Upper lobe of right lung (tissue), 1 donor: ENCODE data around the gene ZNF716. TPM values are rescaled to one million over a fixed set of nuclear protein-coding genes. Genes with fewer than 3 reads are reported as not detected.

ENCODE experiments used
- ATAC-seq: fragments of 200-7000 bp; cut with Tn5 transposase; one replicate; pipeline ENCODE4 v1.9.1; 2020; ENCODE audit warnings: mild to moderate bottlenecking, moderate library complexity
- DNase-seq: peaks from one replicate; pipeline ENCODE4 v3.0.0-alpha.2; 2020
- H3K27ac ChIP-seq: fragments of 200-600 bp; one replicate; pipeline ENCODE4 v1.8.0; 2022
- H3K27me3 ChIP-seq: fragments of 200-600 bp; one replicate; pipeline ENCODE4 v1.8.0; 2022; ENCODE audit warnings: mild to moderate bottlenecking
- H3K36me3 ChIP-seq: fragments of 200-600 bp; one replicate; pipeline ENCODE4 v1.8.0; 2022
- H3K4me1 ChIP-seq: fragments of 200-600 bp; one replicate; pipeline ENCODE4 v1.8.0; 2022
- H3K4me3 ChIP-seq: fragments of 200-600 bp; one replicate; pipeline ENCODE4 v1.8.0; 2022; ENCODE audit warnings: mild to moderate bottlenecking
- H3K9me3 ChIP-seq: fragments of 200-600 bp; one replicate; pipeline ENCODE4 v1.8.0; 2022
- intact Hi-C: fragments of 100-400 bp; cut with DNase I; formaldehyde crosslinking; loops from one replicate; pipeline ENCODE4 v1.11.0; 2022
- total RNA-seq: library from RNA; stranded (reverse); fragmentation: NEBNext Ultra II Directional; extraction: Animal tissue kit (Norgen Biotek cat#: 25700); gene quantifications from one replicate; pipeline ENCODE4 v1.2.1, GENCODE V29; 2021
- TF ChIP-seq, protein P1 (sequence below): fragments of 200-600 bp; IDR thresholded peaks from one replicate; pipeline ENCODE4 v1.8.0; 2022; ENCODE audit warnings: antibody characterized with exemption
- donor health status: DM: no; HTN: yes; CAD: no; lungs with severe emphysema.

The ZNF716 gene
- total RNA-seq, 1 donor from 2014 or later = not detected

- H3K4me1 ChIP-seq = no peaks in the 10 kb centered on the region
These were observed 42.9 kb upstream of the ZNF716 start for GRCh38 chr7:57407125-57407524.

DNA sequence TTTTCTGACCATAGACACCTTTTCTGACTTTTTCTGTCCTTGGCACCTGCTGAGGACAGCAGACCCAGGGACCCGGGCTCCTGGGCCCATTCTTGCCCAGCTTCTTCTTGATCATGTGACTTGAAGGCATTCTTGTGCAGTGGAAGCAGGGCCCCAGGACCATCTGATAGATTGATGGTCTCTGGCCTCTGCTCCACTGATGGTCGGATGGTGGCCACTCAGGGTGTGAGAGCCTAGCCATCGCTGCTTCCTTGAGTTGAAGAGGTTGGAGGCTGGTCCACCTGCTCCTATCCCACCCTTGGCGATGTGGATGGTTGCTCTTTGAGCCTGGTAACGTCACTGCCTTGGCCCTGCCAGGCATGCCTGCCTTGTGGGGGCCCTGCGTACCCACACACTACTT lies 37.8 kb upstream of the ZNF716 start:
- TF ChIP-seq, protein P1, sequence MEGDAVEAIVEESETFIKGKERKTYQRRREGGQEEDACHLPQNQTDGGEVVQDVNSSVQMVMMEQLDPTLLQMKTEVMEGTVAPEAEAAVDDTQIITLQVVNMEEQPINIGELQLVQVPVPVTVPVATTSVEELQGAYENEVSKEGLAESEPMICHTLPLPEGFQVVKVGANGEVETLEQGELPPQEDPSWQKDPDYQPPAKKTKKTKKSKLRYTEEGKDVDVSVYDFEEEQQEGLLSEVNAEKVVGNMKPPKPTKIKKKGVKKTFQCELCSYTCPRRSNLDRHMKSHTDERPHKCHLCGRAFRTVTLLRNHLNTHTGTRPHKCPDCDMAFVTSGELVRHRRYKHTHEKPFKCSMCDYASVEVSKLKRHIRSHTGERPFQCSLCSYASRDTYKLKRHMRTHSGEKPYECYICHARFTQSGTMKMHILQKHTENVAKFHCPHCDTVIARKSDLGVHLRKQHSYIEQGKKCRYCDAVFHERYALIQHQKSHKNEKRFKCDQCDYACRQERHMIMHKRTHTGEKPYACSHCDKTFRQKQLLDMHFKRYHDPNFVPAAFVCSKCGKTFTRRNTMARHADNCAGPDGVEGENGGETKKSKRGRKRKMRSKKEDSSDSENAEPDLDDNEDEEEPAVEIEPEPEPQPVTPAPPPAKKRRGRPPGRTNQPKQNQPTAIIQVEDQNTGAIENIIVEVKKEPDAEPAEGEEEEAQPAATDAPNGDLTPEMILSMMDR = no peak
- Histone ChIP-seq H3K4me1 (no peaks in the 10 kb centered on the region), H3K4me3 (no peak overlapping the region), H3K36me3 (no peaks in the 10 kb centered on the region), H3K27me3 (no peaks in the 10 kb centered on the region), H3K27ac (no peak overlapping the region), H3K9me3 (no peaks in the 10 kb centered on the region)
- no peak for DNase-seq
- intact Hi-C loops = no loop called here
- no peak for ATAC-seq

More at GRCh38 chr7:57407125-57407524, 42.9 kb upstream of the ZNF716 start:
- H3K27ac ChIP-seq = no peak overlapping the region
- ATAC-seq (no peak), DNase-seq (no peak)
- H3K4me3 ChIP-seq = no peak overlapping the region
- no peaks in the 10 kb centered on the region for H3K9me3 ChIP-seq
- H3K27me3 ChIP-seq = no peaks in the 10 kb centered on the region
- no peaks in the 10 kb centered on the region for H3K36me3 ChIP-seq
- intact Hi-C loops = no loop called here
- TF ChIP-seq, protein P1 = no peak

DNA sequence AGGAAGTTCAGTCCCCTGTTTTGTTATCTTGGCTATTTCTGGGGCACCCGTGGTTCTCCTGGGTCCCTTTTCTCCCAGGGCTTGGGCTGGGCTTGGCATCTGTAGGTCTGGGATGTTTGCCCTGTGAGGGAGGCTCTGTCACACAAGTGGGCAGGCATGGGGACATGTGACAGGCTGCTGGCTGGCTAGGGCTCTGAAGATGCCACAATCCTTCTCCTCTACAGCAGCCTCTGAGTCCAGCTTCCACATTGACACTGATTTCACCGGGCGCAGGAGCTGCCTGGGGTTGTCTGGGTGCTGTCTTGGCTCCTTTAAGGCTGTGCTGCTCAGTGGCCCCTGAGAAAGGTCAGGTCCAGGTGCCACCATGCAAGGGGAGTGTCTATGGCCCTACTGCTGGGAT lies 37.4 kb upstream of the ZNF716 start:
- Histone ChIP-seq H3K4me1 (no peaks in the 10 kb centered on the region), H3K27me3 (no peaks in the 10 kb centered on the region), H3K27ac (no peak overlapping the region), H3K36me3 (no peaks in the 10 kb centered on the region), H3K9me3 (no peaks in the 10 kb centered on the region), H3K4me3 (no peak overlapping the region)
- TF ChIP-seq, protein P1 = no peak
- intact Hi-C loops = no loop called here
- DNase-seq = no peak
- ATAC-seq = no peak

DNA sequence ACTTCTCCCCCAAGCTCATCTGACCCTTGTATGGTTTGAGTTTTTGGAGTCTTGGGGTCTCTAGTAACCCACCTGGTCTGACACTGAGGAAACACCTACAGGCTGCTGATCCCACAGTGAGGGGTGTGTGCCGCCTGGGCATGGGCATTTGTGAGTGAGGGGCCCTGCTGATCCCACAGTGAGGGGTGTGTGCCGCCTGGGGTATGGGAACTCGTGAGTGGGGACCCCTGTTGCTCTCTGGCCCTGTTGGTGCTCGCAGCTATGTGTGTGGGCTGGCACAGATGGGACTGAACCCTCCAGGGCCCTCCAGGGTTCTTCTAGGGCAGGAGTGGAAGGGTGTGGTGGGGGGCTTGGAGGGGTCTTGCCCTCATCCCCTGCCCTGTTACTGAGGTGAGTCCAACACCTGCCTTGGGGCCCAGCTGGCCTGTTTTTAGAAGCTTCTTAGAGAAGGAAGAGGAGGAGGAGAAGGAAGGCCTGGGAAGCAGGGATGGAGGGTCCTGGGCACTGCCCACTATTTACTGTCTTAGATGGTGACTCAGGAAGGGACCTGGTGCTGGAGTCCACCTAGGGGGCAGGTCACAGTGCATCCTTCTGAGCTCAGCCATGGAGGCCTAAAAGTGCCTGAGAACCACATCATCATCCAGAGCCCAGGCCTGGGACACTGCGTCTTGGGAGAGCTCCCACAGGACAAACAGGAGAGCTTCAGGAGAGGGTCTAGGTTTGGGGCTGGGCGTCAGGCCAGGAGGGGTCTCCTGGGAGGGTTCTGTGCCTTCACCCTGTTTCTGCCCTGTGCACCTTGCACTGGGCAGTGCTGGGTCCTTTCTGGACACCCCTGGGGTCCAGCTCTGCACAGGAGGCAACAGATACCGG lies 36.2 kb upstream of the ZNF716 start:
- H3K4me3 ChIP-seq = no peak overlapping the region
- H3K27ac ChIP-seq = no peak overlapping the region
- H3K9me3 ChIP-seq = no peaks in the 10 kb centered on the region
- intact Hi-C loops = no loop called here
- H3K36me3 ChIP-seq = no peaks in the 10 kb centered on the region
- H3K4me1 ChIP-seq = no peaks in the 10 kb centered on the region
- DNase-seq (no peak), ATAC-seq (no peak)
- no peaks in the 10 kb centered on the region for H3K27me3 ChIP-seq
- TF ChIP-seq, protein P1 = no peak

- TF ChIP-seq, protein P1 = no peak
- Histone ChIP-seq H3K36me3 (no peaks in the 10 kb centered on the region), H3K4me3 (no peak overlapping the region), H3K4me1 (no peaks in the 10 kb centered on the region), H3K27ac (no peak overlapping the region), H3K27me3 (no peaks in the 10 kb centered on the region), H3K9me3 (no peaks in the 10 kb centered on the region)
- ATAC-seq (no peak), DNase-seq (no peak)
- intact Hi-C loops = no loop called here
These were observed 35.6 kb upstream of the ZNF716 start for GRCh38 chr7:57414415-57414814.
